Measurements from ENCODE around the gene TNRC6B.

The TNRC6B gene

GRCh38 chr22:40247976-40248375, 70.3 kb downstream of the TNRC6B start:
- H3K27ac ChIP-seq (ENCODE audit: low read depth, low read length) = no peak overlapping the region
- H3K27me3 ChIP-seq (ENCODE audit: control insufficient read depth in 5 of 5, insufficient read depth in 4 of 5, low read length in 5 of 5) = no peaks in the 10 kb centered on the region
- H3K9me3 ChIP-seq (ENCODE audit: control insufficient read depth in 5 of 5, low read length in 5 of 5) = no peaks in the 10 kb centered on the region
- H3K4me3 ChIP-seq (ENCODE audit: low read depth in 1 of 5, low read length in 5 of 5) = no peak overlapping the region
- H3K36me3 ChIP-seq (ENCODE audit: control insufficient read depth in 5 of 5, insufficient read depth in 5 of 5, low read length in 5 of 5) = peaks cover 5 to 17% (median 12%) of the 10 kb centered on the region in 5 donors
- peaks cover 0 to 5% (median 0%) of the 10 kb centered on the region in 5 donors for H3K4me1 ChIP-seq (ENCODE audit: control insufficient read depth in 5 of 5, insufficient read depth in 5 of 5, low read length in 5 of 5)
- H3K9ac ChIP-seq (ENCODE audit: low read length in 5 of 5) = no peak overlapping the region

- Histone ChIP-seq H3K36me3 (ENCODE audit: control insufficient read depth in 5 of 5, insufficient read depth in 5 of 5, low read length in 5 of 5) (peaks cover 6 to 17% (median 12%) of the 10 kb centered on the region in 5 donors), H3K9ac (ENCODE audit: low read length in 5 of 5) (no peak overlapping the region)
Observed at GRCh38 chr22:40249286-40249685, 71.6 kb downstream of the TNRC6B start.

GRCh38 chr22:40250608-40251007, 72.9 kb downstream of the TNRC6B start:
- Histone ChIP-seq H3K4me1 (ENCODE audit: control insufficient read depth in 5 of 5, insufficient read depth in 5 of 5, low read length in 5 of 5) (no peaks in the 10 kb centered on the region), H3K9ac (ENCODE audit: low read length in 5 of 5) (no peak overlapping the region), H3K4me3 (ENCODE audit: low read depth in 1 of 5, low read length in 5 of 5) (no peak overlapping the region), H3K36me3 (ENCODE audit: control insufficient read depth in 5 of 5, insufficient read depth in 5 of 5, low read length in 5 of 5) (peaks cover 6 to 21% (median 16%) of the 10 kb centered on the region in 5 donors), H3K9me3 (ENCODE audit: control insufficient read depth in 5 of 5, low read length in 5 of 5) (no peaks in the 10 kb centered on the region), H3K27ac (ENCODE audit: low read depth, low read length) (no peak overlapping the region), H3K27me3 (ENCODE audit: control insufficient read depth in 5 of 5, insufficient read depth in 4 of 5, low read length in 5 of 5) (no peaks in the 10 kb centered on the region)

More at GRCh38 chr22:40249286-40249685, 71.6 kb downstream of the TNRC6B start:
- no peaks in the 10 kb centered on the region for H3K9me3 ChIP-seq (ENCODE audit: control insufficient read depth in 5 of 5, low read length in 5 of 5)
- no peaks in the 10 kb centered on the region for H3K4me1 ChIP-seq (ENCODE audit: control insufficient read depth in 5 of 5, insufficient read depth in 5 of 5, low read length in 5 of 5)
- H3K4me3 ChIP-seq (ENCODE audit: low read depth in 1 of 5, low read length in 5 of 5) = no peak overlapping the region
- no peak overlapping the region for H3K27ac ChIP-seq (ENCODE audit: low read depth, low read length)
- no peaks in the 10 kb centered on the region for H3K27me3 ChIP-seq (ENCODE audit: control insufficient read depth in 5 of 5, insufficient read depth in 4 of 5, low read length in 5 of 5)

GRCh38 chr22:40251106-40251505, 73.4 kb downstream of the TNRC6B start:
- Histone ChIP-seq H3K27me3 (ENCODE audit: control insufficient read depth in 5 of 5, insufficient read depth in 4 of 5, low read length in 5 of 5) (no peaks in the 10 kb centered on the region), H3K4me3 (ENCODE audit: low read depth in 1 of 5, low read length in 5 of 5) (no peak overlapping the region), H3K9ac (ENCODE audit: low read length in 5 of 5) (no peak overlapping the region), H3K36me3 (ENCODE audit: control insufficient read depth in 5 of 5, insufficient read depth in 5 of 5, low read length in 5 of 5) (peaks cover 6 to 18% (median 16%) of the 10 kb centered on the region in 5 donors), H3K4me1 (ENCODE audit: control insufficient read depth in 5 of 5, insufficient read depth in 5 of 5, low read length in 5 of 5) (no peaks in the 10 kb centered on the region), H3K27ac (ENCODE audit: low read depth, low read length) (no peak overlapping the region), H3K9me3 (ENCODE audit: control insufficient read depth in 5 of 5, low read length in 5 of 5) (no peaks in the 10 kb centered on the region)

- Histone ChIP-seq H3K4me1 (ENCODE audit: control insufficient read depth in 5 of 5, insufficient read depth in 5 of 5, low read length in 5 of 5) (no peaks in the 10 kb centered on the region), H3K27me3 (ENCODE audit: control insufficient read depth in 5 of 5, insufficient read depth in 4 of 5, low read length in 5 of 5) (no peaks in the 10 kb centered on the region), H3K4me3 (ENCODE audit: low read depth in 1 of 5, low read length in 5 of 5) (no peak overlapping the region), H3K9ac (ENCODE audit: low read length in 5 of 5) (no peak overlapping the region), H3K36me3 (ENCODE audit: control insufficient read depth in 5 of 5, insufficient read depth in 5 of 5, low read length in 5 of 5) (peaks cover 2 to 13% (median 9%) of the 10 kb centered on the region in 5 donors), H3K9me3 (ENCODE audit: control insufficient read depth in 5 of 5, low read length in 5 of 5) (no peaks in the 10 kb centered on the region), H3K27ac (ENCODE audit: low read depth, low read length) (no peak overlapping the region)
Observed at GRCh38 chr22:40252146-40252545, 74.4 kb downstream of the TNRC6B start.

- no peak overlapping the region for H3K9ac ChIP-seq (ENCODE audit: low read length in 5 of 5)
- no peak overlapping the region for H3K4me3 ChIP-seq (ENCODE audit: low read depth in 1 of 5, low read length in 5 of 5)
- H3K9me3 ChIP-seq (ENCODE audit: control insufficient read depth in 5 of 5, low read length in 5 of 5) = no peaks in the 10 kb centered on the region
- peaks cover 0 to 9% (median 0%) of the 10 kb centered on the region in 5 donors for H3K4me1 ChIP-seq (ENCODE audit: control insufficient read depth in 5 of 5, insufficient read depth in 5 of 5, low read length in 5 of 5)
- H3K27ac ChIP-seq (ENCODE audit: low read depth, low read length) = no peak overlapping the region
- no peaks in the 10 kb centered on the region for H3K27me3 ChIP-seq (ENCODE audit: control insufficient read depth in 5 of 5, insufficient read depth in 4 of 5, low read length in 5 of 5)
- H3K36me3 ChIP-seq (ENCODE audit: control insufficient read depth in 5 of 5, insufficient read depth in 5 of 5, low read length in 5 of 5) = peaks cover 4 to 11% (median 8%) of the 10 kb centered on the region in 5 donors
Observed at GRCh38 chr22:40256516-40256915, 78.8 kb downstream of the TNRC6B start.

- Histone ChIP-seq H3K9ac (ENCODE audit: low read length in 5 of 5) (no peak overlapping the region), H3K4me3 (ENCODE audit: low read depth in 1 of 5, low read length in 5 of 5) (no peak overlapping the region), H3K4me1 (ENCODE audit: control insufficient read depth in 5 of 5, insufficient read depth in 5 of 5, low read length in 5 of 5) (peaks cover 0 to 9% (median 0%) of the 10 kb centered on the region in 5 donors), H3K36me3 (ENCODE audit: control insufficient read depth in 5 of 5, insufficient read depth in 5 of 5, low read length in 5 of 5) (peaks cover 6 to 18% (median 10%) of the 10 kb centered on the region in 5 donors), H3K27me3 (ENCODE audit: control insufficient read depth in 5 of 5, insufficient read depth in 4 of 5, low read length in 5 of 5) (no peaks in the 10 kb centered on the region), H3K9me3 (ENCODE audit: control insufficient read depth in 5 of 5, low read length in 5 of 5) (no peaks in the 10 kb centered on the region), H3K27ac (ENCODE audit: low read depth, low read length) (no peak overlapping the region)
Observed at GRCh38 chr22:40258017-40258416, 80.3 kb downstream of the TNRC6B start.

- no peak overlapping the region for H3K9ac ChIP-seq (ENCODE audit: low read length in 5 of 5)
- no peaks in the 10 kb centered on the region for H3K9me3 ChIP-seq (ENCODE audit: control insufficient read depth in 5 of 5, low read length in 5 of 5)
- H3K27ac ChIP-seq (ENCODE audit: low read depth, low read length) = no peak overlapping the region
- H3K36me3 ChIP-seq (ENCODE audit: control insufficient read depth in 5 of 5, insufficient read depth in 5 of 5, low read length in 5 of 5) = peaks cover 5 to 18% (median 10%) of the 10 kb centered on the region in 5 donors
- peaks cover 0 to 9% (median 2%) of the 10 kb centered on the region in 5 donors for H3K4me1 ChIP-seq (ENCODE audit: control insufficient read depth in 5 of 5, insufficient read depth in 5 of 5, low read length in 5 of 5)
- no peaks in the 10 kb centered on the region for H3K27me3 ChIP-seq (ENCODE audit: control insufficient read depth in 5 of 5, insufficient read depth in 4 of 5, low read length in 5 of 5)
- no peak overlapping the region for H3K4me3 ChIP-seq (ENCODE audit: low read depth in 1 of 5, low read length in 5 of 5)
Observed at GRCh38 chr22:40258501-40258915, 80.8 kb downstream of the TNRC6B start.

- peaks cover 3 to 42% (median 30%) of the 10 kb centered on the region in 5 donors for H3K36me3 ChIP-seq (ENCODE audit: control insufficient read depth in 5 of 5, insufficient read depth in 5 of 5, low read length in 5 of 5)
- peaks cover 0 to 20% (median 2%) of the 10 kb centered on the region in 5 donors for H3K4me1 ChIP-seq (ENCODE audit: control insufficient read depth in 5 of 5, insufficient read depth in 5 of 5, low read length in 5 of 5)
- H3K9me3 ChIP-seq (ENCODE audit: control insufficient read depth in 5 of 5, low read length in 5 of 5) = no peaks in the 10 kb centered on the region
Observed at GRCh38 chr22:40261783-40262182, 84.1 kb downstream of the TNRC6B start.

GRCh38 chr22:40263191-40263590, 85.5 kb downstream of the TNRC6B start:
- Histone ChIP-seq H3K9ac (ENCODE audit: low read length in 5 of 5) (no peak overlapping the region), H3K4me1 (ENCODE audit: control insufficient read depth in 5 of 5, insufficient read depth in 5 of 5, low read length in 5 of 5) (peaks cover 0 to 18% (median 2%) of the 10 kb centered on the region in 5 donors), H3K36me3 (ENCODE audit: control insufficient read depth in 5 of 5, insufficient read depth in 5 of 5, low read length in 5 of 5) (peaks cover 3 to 52% (median 33%) of the 10 kb centered on the region in 5 donors), H3K4me3 (ENCODE audit: low read depth in 1 of 5, low read length in 5 of 5) (no peak overlapping the region), H3K27ac (ENCODE audit: low read depth, low read length) (no peak overlapping the region), H3K9me3 (ENCODE audit: control insufficient read depth in 5 of 5, low read length in 5 of 5) (no peaks in the 10 kb centered on the region), H3K27me3 (ENCODE audit: control insufficient read depth in 5 of 5, insufficient read depth in 4 of 5, low read length in 5 of 5) (no peaks in the 10 kb centered on the region)

More at GRCh38 chr22:40261783-40262182, 84.1 kb downstream of the TNRC6B start:
- H3K4me3 ChIP-seq (ENCODE audit: low read depth in 1 of 5, low read length in 5 of 5) = no peak overlapping the region
- no peak overlapping the region for H3K27ac ChIP-seq (ENCODE audit: low read depth, low read length)
- H3K9ac ChIP-seq (ENCODE audit: low read length in 5 of 5) = no peak overlapping the region
- H3K27me3 ChIP-seq (ENCODE audit: control insufficient read depth in 5 of 5, insufficient read depth in 4 of 5, low read length in 5 of 5) = no peaks in the 10 kb centered on the region

Data from subcutaneous abdominal adipose tissue (tissue), 5 donors.